KOPT-K1 (cell line): ENCODE results near the gene RPL18.

Experiments used
- H3K27ac ChIP-seq: fragments of 200-600 bp; sonication (generic); 2 replicates; pipeline ENCODE4 v1.5.1; 2016; ENCODE audit warnings: antibody characterized with exemption, mild to moderate bottlenecking, low read depth, low read length; ENCODE audit not compliant: poor library complexity, severe bottlenecking
- H3K36me3 ChIP-seq: fragments of 200-600 bp; sonication (generic); 2 replicates; pipeline ENCODE4 v1.5.1; 2017; ENCODE audit warnings: antibody characterized with exemption, mild to moderate bottlenecking, low read length, moderate library complexity; ENCODE audit not compliant: insufficient read depth
- H3K9me3 ChIP-seq: fragments of 200-600 bp; sonication (generic); 2 replicates; pipeline ENCODE4 v1.5.1; 2017; ENCODE audit warnings: antibody characterized with exemption, low read length, mild to moderate bottlenecking; ENCODE audit not compliant: insufficient read depth, poor library complexity, severe bottlenecking

RPL18 gene

GRCh38 chr19:48615231-48616040, 3.5 kb downstream of the RPL18 start:
- H3K27ac ChIP-seq: no peak overlapping the region
- peaks cover 56% of the 10 kb centered on the region for H3K36me3 ChIP-seq
- no peaks in the 10 kb centered on the region for H3K9me3 ChIP-seq

GRCh38 chr19:48614436-48615230, 4.3 kb downstream of the RPL18 start, which contains the start of gene FAM83E:
Gene FAM83E, minus strand, starts transcription at chr19:48615076. Its CDS starts 1,704 bp downstream, at chr19:48613372.
- Histone ChIP-seq H3K9me3 (no peaks in the 10 kb centered on the region), H3K36me3 (peaks cover 56% of the 10 kb centered on the region), H3K27ac (no peak within 1 kb of the TSS)

- peaks cover 56% of the 10 kb centered on the region for H3K36me3 ChIP-seq
- no peak overlapping the region for H3K27ac ChIP-seq
- H3K9me3 ChIP-seq: no peaks in the 10 kb centered on the region
These were observed 5.0 kb downstream of the RPL18 start for GRCh38 chr19:48613852-48614435.

- H3K27ac ChIP-seq: no peak overlapping the region
- H3K36me3 ChIP-seq: peaks cover 49% of the 10 kb centered on the region
These were observed 5.7 kb downstream of the RPL18 start for GRCh38 chr19:48613024-48613851.

GRCh38 chr19:48611872-48612271, 7.1 kb downstream of the RPL18 start:
- H3K9me3 ChIP-seq: no peaks in the 10 kb centered on the region
- peaks cover 36% of the 10 kb centered on the region for H3K36me3 ChIP-seq
- no peak overlapping the region for H3K27ac ChIP-seq

More at GRCh38 chr19:48613024-48613851, 5.7 kb downstream of the RPL18 start:
- no peaks in the 10 kb centered on the region for H3K9me3 ChIP-seq

GRCh38 chr19:48609571-48610108, 9.3 kb downstream of the RPL18 start:
- no peaks in the 10 kb centered on the region for H3K9me3 ChIP-seq
- peaks cover 13% of the 10 kb centered on the region; the same call in 1 of the 2 replicates for H3K36me3 ChIP-seq
- no peak overlapping the region for H3K27ac ChIP-seq

- no peak overlapping the region for H3K27ac ChIP-seq
- H3K36me3 ChIP-seq: peaks cover 9% of the 10 kb centered on the region; the same call in 1 of the 2 replicates
- H3K9me3 ChIP-seq: no peaks in the 10 kb centered on the region
These were observed 10.1 kb downstream of the RPL18 start for GRCh38 chr19:48608798-48609263.

GRCh38 chr19:48607359-48607755, 11.6 kb downstream of the RPL18 start:
- H3K27ac ChIP-seq: no peak overlapping the region
- H3K36me3 ChIP-seq: no peaks in the 10 kb centered on the region
- H3K9me3 ChIP-seq: no peaks in the 10 kb centered on the region

GRCh38 chr19:48606463-48607358, 12.3 kb downstream of the RPL18 start, which contains the start of gene SPACA4:
Gene SPACA4, plus strand, starts transcription at chr19:48606742. Its CDS starts 237 bp downstream, at chr19:48606979.
- Histone ChIP-seq H3K9me3 (no peaks in the 10 kb centered on the region), H3K27ac (no peak within 1 kb of the TSS), H3K36me3 (no peaks in the 10 kb centered on the region)

GRCh38 chr19:48603850-48604249, 15.1 kb downstream of the RPL18 start:
- H3K9me3 ChIP-seq: no peaks in the 10 kb centered on the region
- no peak overlapping the region for H3K27ac ChIP-seq
- no peaks in the 10 kb centered on the region for H3K36me3 ChIP-seq

- Histone ChIP-seq H3K27ac (no peak overlapping the region), H3K9me3 (no peaks in the 10 kb centered on the region), H3K36me3 (no peaks in the 10 kb centered on the region)
These were observed 15.5 kb downstream of the RPL18 start for GRCh38 chr19:48603449-48603848.

- Histone ChIP-seq H3K36me3 (no peaks in the 10 kb centered on the region), H3K27ac (no peak overlapping the region)
These were observed 16.0 kb downstream of the RPL18 start for GRCh38 chr19:48603001-48603400.

GRCh38 chr19:48600679-48601417, 18.1 kb downstream of the RPL18 start:
- Histone ChIP-seq H3K36me3 (no peaks in the 10 kb centered on the region), H3K27ac (no peak overlapping the region), H3K9me3 (no peaks in the 10 kb centered on the region)

More at GRCh38 chr19:48603001-48603400, 16.0 kb downstream of the RPL18 start:
- H3K9me3 ChIP-seq: no peaks in the 10 kb centered on the region
